Sigmoid colon (tissue), 7 donors: ENCODE data around the gene MYL6. TPM values are rescaled to one million over a fixed set of nuclear protein-coding genes. Genes with fewer than 3 reads are reported as not detected.
A peak's percentile ranks its signal among the peaks of the same experiment; 100 is the strongest.

Experiments used
- DNase-seq: peaks from one replicate; pipeline ENCODE4 v3.0.0-alpha.2; 2019
- H3K27ac ChIP-seq, 4 donors: fragments of 200-600 bp; sonication (generic); one replicate each; pipeline ENCODE4 v1.5.1; 2016 to 2019; ENCODE audit warnings: mild to moderate bottlenecking in 1 of 4
- H3K27me3 ChIP-seq, 3 donors: fragments of 200-600 bp; sonication (generic); one replicate each; pipeline ENCODE4 v1.5.1; 2019; ENCODE audit warnings: mild to moderate bottlenecking in 1 of 3
- H3K36me3 ChIP-seq, 4 donors: fragments of 200-600 bp; sonication (generic); one replicate each; pipeline ENCODE4 v1.5.1; 2016 to 2019
- H3K4me1 ChIP-seq, 4 donors: fragments of 200-600 bp; sonication (generic); one replicate each; pipeline ENCODE4 v1.5.1; 2017 to 2019
- H3K4me3 ChIP-seq, 4 donors: fragments of 200-600 bp; sonication (generic); one replicate each; pipeline ENCODE4 v1.5.1; 2017 to 2019; ENCODE audit warnings: mild to moderate bottlenecking in 2 of 4, moderate library complexity in 1 of 4
- H3K9me3 ChIP-seq, 4 donors: fragments of 200-600 bp in 3 of 4; sonication (generic) in 3 of 4; one replicate each; pipeline versions ENCODE4 v1.5.1 to v1.6.1; 2013 to 2019
- CTCF ChIP-seq, 4 experiments: fragments of 450-650 bp in 3 of 4; fragments of 200-600 bp in 1 of 4; IDR thresholded peaks; one replicate each; pipeline ENCODE4 v1.5.1; 2016 to 2019; ENCODE audit warnings: antibody characterized with exemption in 4 of 4, mild to moderate bottlenecking in 3 of 4, moderate library complexity in 2 of 4
- EP300 ChIP-seq, 4 donors: sonication (generic); formaldehyde crosslinking; IDR thresholded peaks; one replicate each; pipeline ENCODE4 v1.6.1; 2017; ENCODE audit warnings: antibody characterized with exemption in 4 of 4
- POLR2A ChIP-seq, 2 donors: fragments of 450-650 bp; IDR thresholded peaks; one replicate each; pipeline ENCODE4 v1.6.1; 2016; ENCODE audit warnings: antibody characterized with exemption in 2 of 2, mild to moderate bottlenecking in 2 of 2, moderate library complexity in 2 of 2
- POLR2AphosphoS5 ChIP-seq, 4 donors: sonication (generic); formaldehyde crosslinking; IDR thresholded peaks; one replicate each; pipeline ENCODE4 v1.6.1; 2017; ENCODE audit warnings: antibody characterized with exemption in 4 of 4
- WGBS, 2 donors: extraction: QIAGEN DNeasy Blood & Tissue Kit; methylation state at CpG; one replicate each; pipeline ENCODE4 v1.1.7; 2013; 5-methylcytosine and 5-hydroxymethylcytosine counted together
- intact Hi-C: fragments of 100-400 bp; cut with DNase I; formaldehyde crosslinking; loops from one replicate; pipeline ENCODE4 v1.15.1; 2023
- polyA plus RNA-seq, 3 donors: library from polyadenylated mRNA; stranded (reverse); fragments of 200-250 nt; gene quantifications; one replicate each; pipeline ENCODE4 v1.2.3, GENCODE V29; 2013
- total RNA-seq, 4 donors: library from RNA; depleted of rRNA; stranded (reverse); fragments of >200 nt; gene quantifications; one replicate each; pipeline ENCODE4 v1.1.0, GENCODE V29; 2016
- donor health status: healthy with polysubstance abuse.
- donor health status: Bipolar disorder and iron deficiency.
- donor health status: healthy.

MYL6 gene
- total and polyA plus RNA-seq, 7 donors: 3,150 to 9,553 (median 7,537) TPM

GRCh38 chr12:56124133-56124532 is 34.0 kb upstream of the MYL6 start:
- intact Hi-C loops: loop anchor here (10.0 kb wide), 1 partner anchor 341 kb away; the partner anchor contains the start of gene SPRYD4
- TF ChIP-seq POLR2AphosphoS5 (IDR thresholded peaks at IDR 0.05) (no peak), POLR2A (IDR thresholded peaks at IDR 0.05) (no peak)
- H3K36me3 ChIP-seq: peaks cover 10 to 23% (median 13%) of the 10 kb centered on the region in 4 donors
- H3K9me3 ChIP-seq: no peaks in the 10 kb centered on the region
- no peaks in the 10 kb centered on the region for H3K27me3 ChIP-seq
- peak overlapping the region in 1 of 4 donors; percentile 95 for H3K27ac ChIP-seq
- WGBS, 2 donors: 86 to 87% methylated on average over 4 of the region's 4 CpGs
- no peak for DNase-seq
- H3K4me1 ChIP-seq: peaks cover 0 to 53% (median 40%) of the 10 kb centered on the region in 4 donors
- H3K4me3 ChIP-seq: no peak overlapping the region

GRCh38 chr12:56126732-56127239 is 31.4 kb upstream of the MYL6 start:
- no peaks in the 10 kb centered on the region for H3K27me3 ChIP-seq
- peaks cover 11 to 20% (median 15%) of the 10 kb centered on the region in 4 donors for H3K36me3 ChIP-seq
- H3K4me3 ChIP-seq: peak overlapping the region in 1 of 4 donors; percentile 48
- no peak for TF ChIP-seq POLR2AphosphoS5 (IDR thresholded peaks at IDR 0.05)
- TF ChIP-seq POLR2A (IDR thresholded peaks at IDR 0.05): no peak
- no peak for TF ChIP-seq EP300 (IDR thresholded peaks at IDR 0.05)
- TF ChIP-seq CTCF (IDR thresholded peaks at IDR 0.05): no peak
- H3K9me3 ChIP-seq: no peaks in the 10 kb centered on the region
- peak overlapping the region; percentile 90 to 96 (median 93) for H3K27ac ChIP-seq
- WGBS, 2 donors: 49 to 54% methylated on average over 3 of the region's 3 CpGs
- intact Hi-C loops: loop anchor here (10.0 kb wide), 1 partner anchor 338 kb away; the partner anchor contains the start of gene SPRYD4
- no peak for DNase-seq
- peaks cover 0 to 56% (median 38%) of the 10 kb centered on the region in 4 donors for H3K4me1 ChIP-seq

GRCh38 chr12:56127485-56127887 is 30.7 kb upstream of the MYL6 start:
- no peak for DNase-seq

GRCh38 chr12:56127888-56128669 is 30.1 kb upstream of the MYL6 start, which contains the start of gene ESYT1:
Gene ESYT1 (plus strand): TSS chr12:56128267. CDS start chr12:56128320, 53 bp downstream.
- H3K27ac ChIP-seq: peak within 1 kb of the TSS; percentile 95 to 98 (median 96)
- H3K27me3 ChIP-seq: no peaks in the 10 kb centered on the region
- peaks cover 0 to 46% (median 32%) of the 10 kb centered on the region in 4 donors for H3K4me1 ChIP-seq

More at GRCh38 chr12:56127485-56127887, 30.7 kb upstream of the MYL6 start:
- TF ChIP-seq POLR2AphosphoS5 (IDR thresholded peaks at IDR 0.05): peak in 1 of 4 donors; percentile 48
- TF ChIP-seq EP300 (IDR thresholded peaks at IDR 0.05): no peak
- no peaks in the 10 kb centered on the region for H3K27me3 ChIP-seq
- H3K4me3 ChIP-seq: peak overlapping the region; percentile 23 to 76 (median 42)
- intact Hi-C loops: loop anchor here (10.0 kb wide), 1 partner anchor 337 kb away; the partner anchor contains the start of gene SPRYD4
- H3K4me1 ChIP-seq: peaks cover 0 to 50% (median 34%) of the 10 kb centered on the region in 4 donors
- 1 to 2% methylated on average over 8 of the region's 8 CpGs for WGBS, 2 donors
- H3K27ac ChIP-seq: peak overlapping the region; percentile 90 to 96 (median 93)
- H3K9me3 ChIP-seq: no peaks in the 10 kb centered on the region
- peaks cover 18 to 22% (median 21%) of the 10 kb centered on the region in 4 donors for H3K36me3 ChIP-seq

More at GRCh38 chr12:56127888-56128669, 30.1 kb upstream of the MYL6 start, which contains the start of gene ESYT1:
- peak within 1 kb of the TSS; percentile 76 to 83 (median 80) for H3K4me3 ChIP-seq
- H3K36me3 ChIP-seq: peaks cover 24 to 27% (median 27%) of the 10 kb centered on the region in 4 donors
- 0% methylated on average over 49 of the region's 49 CpGs for WGBS, 2 donors
- TF ChIP-seq EP300 (IDR thresholded peaks at IDR 0.05): no peak
- peak; percentile 97 to 98 for TF ChIP-seq POLR2A (IDR thresholded peaks at IDR 0.05)
- TF ChIP-seq POLR2AphosphoS5 (IDR thresholded peaks at IDR 0.05): peak; percentile 98 to 99 (median 99)
- TF ChIP-seq CTCF (IDR thresholded peaks at IDR 0.05): no peak
- intact Hi-C loops: loop anchor here (1.0 to 10.0 kb wide), 3 partner anchors 23 to 337 kb away; partner anchors contain the start of genes SMARCC2 and SPRYD4
- H3K9me3 ChIP-seq: no peaks in the 10 kb centered on the region
- peak; percentile 100 for DNase-seq
